Testis (tissue), 3 donors: ENCODE results near the gene MRPS18C. TPM values are rescaled to one million over a fixed set of nuclear protein-coding genes. Genes with fewer than 3 reads are reported as not detected.
A peak's percentile ranks its signal among the peaks of the same experiment; 100 is the strongest.
"Not testable (repeated sequence)": the region's sequence is repeated elsewhere in the genome, so short reads cannot be mapped to it uniquely, and the experiment has no call there.

Experiments used
- DNase-seq: peaks from one replicate; pipeline ENCODE4 v3.0.0-alpha.2; 2019
- H3K27ac ChIP-seq, 2 donors: fragments of 200-600 bp; sonication (generic); one replicate each; pipeline ENCODE4 v1.5.1; 2019
- H3K27me3 ChIP-seq: fragments of 200-600 bp; sonication (generic); one replicate; pipeline ENCODE4 v1.5.1; 2019
- H3K36me3 ChIP-seq: fragments of 200-600 bp; sonication (generic); one replicate; pipeline ENCODE4 v1.5.1; 2017; ENCODE audit warnings: low read depth; ENCODE audit errors: missing control alignments
- H3K4me1 ChIP-seq: fragments of 200-600 bp; sonication (generic); one replicate; pipeline ENCODE4 v1.5.1; 2019
- H3K4me3 ChIP-seq, 2 donors: fragments of 200-600 bp; sonication (generic); one replicate each; pipeline ENCODE4 v1.5.1; 2017 to 2019
- H3K9me3 ChIP-seq: fragments of 200-600 bp; sonication (generic); one replicate; pipeline ENCODE4 v1.5.1; 2017
- POLR2A ChIP-seq: fragments of 450-650 bp; IDR thresholded peaks from one replicate; pipeline ENCODE4 v1.6.1; 2017; ENCODE audit warnings: antibody characterized with exemption, mild to moderate bottlenecking, moderate library complexity
- WGBS, 2 donors: methylation state at CpG; one replicate each; pipeline ENCODE4 v1.1.5; 2018; 5-methylcytosine and 5-hydroxymethylcytosine counted together
- intact Hi-C: fragments of 100-400 bp; cut with DNase I; formaldehyde crosslinking; loops from one replicate; pipeline ENCODE4 v1.15.1; 2023; ENCODE audit warnings: low total_unique reads
- polyA plus RNA-seq: library from polyadenylated mRNA; stranded (reverse); fragments of 350-450 nt; fragmentation: Illumina TruSeq; extraction: RNeasy Lipid Tissue Mini Kit (QIAGEN cat#74804); gene quantifications from one replicate; pipeline ENCODE4 v1.2.3, GENCODE V29; 2014; ENCODE audit warnings: low read depth, low replicate concordance; ENCODE audit not compliant: insufficient read depth
- total RNA-seq, 2 donors: library from RNA; depleted of rRNA; stranded (reverse); fragments of >200 nt; gene quantifications; one replicate each; pipeline ENCODE4 v1.2.3, GENCODE V29; 2016
- TF ChIP-seq, protein P1 (sequence below), 3 experiments: fragments of 450-650 bp in 2 of 3; fragments of 200-600 bp in 1 of 3; sonication (generic) in 1 of 3; IDR thresholded peaks; one replicate each; pipeline ENCODE4 v1.5.1; 2016 to 2019; ENCODE audit warnings: antibody characterized with exemption in 3 of 3, mild to moderate bottlenecking in 2 of 3, moderate library complexity in 1 of 3

The MRPS18C gene
- total and polyA plus RNA-seq, 3 donors from 2014 or later, result 15.6 to 50.3 (median 19.4) TPM

DNA sequence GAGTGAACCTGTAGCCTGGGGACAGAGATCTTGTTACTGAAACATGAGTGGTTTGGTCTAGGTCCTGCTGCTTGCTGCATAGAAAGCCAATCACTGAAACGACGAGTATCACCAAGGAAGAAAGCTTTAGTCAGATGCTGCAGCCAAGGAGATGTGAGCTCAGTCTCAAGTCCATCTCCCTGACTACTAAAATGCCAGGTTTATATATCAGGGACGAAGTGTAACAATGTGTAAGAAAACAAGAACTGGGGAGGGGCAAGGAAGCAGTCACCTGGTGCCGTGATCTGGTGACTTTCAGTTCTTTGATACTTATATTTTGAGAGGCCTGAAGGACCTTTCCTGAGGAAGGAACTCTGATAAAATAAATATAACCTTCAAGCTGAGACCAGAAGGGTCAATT is 48.6 kb downstream of the MRPS18C start:
- DNase-seq, result no peak
- 51 to 55% methylated on average over 4 of the region's 4 CpGs for WGBS, 2 donors
- Histone ChIP-seq H3K36me3 (no peaks in the 10 kb centered on the region), H3K27me3 (no peaks in the 10 kb centered on the region), H3K4me1 (no peaks in the 10 kb centered on the region), H3K4me3 (no peak overlapping the region), H3K27ac (no peak overlapping the region), H3K9me3 (no peaks in the 10 kb centered on the region)
- no peak for TF ChIP-seq POLR2A
- TF ChIP-seq, protein P1, sequence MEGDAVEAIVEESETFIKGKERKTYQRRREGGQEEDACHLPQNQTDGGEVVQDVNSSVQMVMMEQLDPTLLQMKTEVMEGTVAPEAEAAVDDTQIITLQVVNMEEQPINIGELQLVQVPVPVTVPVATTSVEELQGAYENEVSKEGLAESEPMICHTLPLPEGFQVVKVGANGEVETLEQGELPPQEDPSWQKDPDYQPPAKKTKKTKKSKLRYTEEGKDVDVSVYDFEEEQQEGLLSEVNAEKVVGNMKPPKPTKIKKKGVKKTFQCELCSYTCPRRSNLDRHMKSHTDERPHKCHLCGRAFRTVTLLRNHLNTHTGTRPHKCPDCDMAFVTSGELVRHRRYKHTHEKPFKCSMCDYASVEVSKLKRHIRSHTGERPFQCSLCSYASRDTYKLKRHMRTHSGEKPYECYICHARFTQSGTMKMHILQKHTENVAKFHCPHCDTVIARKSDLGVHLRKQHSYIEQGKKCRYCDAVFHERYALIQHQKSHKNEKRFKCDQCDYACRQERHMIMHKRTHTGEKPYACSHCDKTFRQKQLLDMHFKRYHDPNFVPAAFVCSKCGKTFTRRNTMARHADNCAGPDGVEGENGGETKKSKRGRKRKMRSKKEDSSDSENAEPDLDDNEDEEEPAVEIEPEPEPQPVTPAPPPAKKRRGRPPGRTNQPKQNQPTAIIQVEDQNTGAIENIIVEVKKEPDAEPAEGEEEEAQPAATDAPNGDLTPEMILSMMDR (IDR thresholded peaks at IDR 0.05), result no peak
- intact Hi-C loops, result loop anchor here (10.0 kb wide), 1 partner anchor 130 kb away; no protein-coding TSS in a partner anchor

DNA sequence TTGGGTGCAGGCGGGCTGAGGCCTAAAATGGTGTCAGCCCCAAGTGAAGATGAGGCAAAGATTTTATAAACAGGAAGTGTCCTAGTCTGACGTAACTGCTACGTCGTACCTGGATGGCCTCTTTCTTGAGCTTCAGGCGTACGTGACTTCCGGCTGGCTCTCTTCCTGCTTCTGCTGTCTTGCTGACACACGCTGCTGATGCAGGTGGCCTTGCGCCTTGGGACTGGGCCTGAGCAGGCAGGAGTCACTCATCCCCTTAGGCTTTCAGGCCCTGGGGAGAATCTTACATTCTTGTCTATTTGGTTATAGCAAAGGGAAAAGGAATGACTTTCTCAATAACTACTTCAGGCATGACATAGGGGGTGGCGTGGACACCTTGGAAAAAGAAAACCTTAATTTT is 49.1 kb downstream of the MRPS18C start:
- intact Hi-C loops, result loop anchor here (10.0 kb wide), 1 partner anchor 130 kb away; no protein-coding TSS in a partner anchor
- DNase-seq, result no peak
- H3K9me3 ChIP-seq, result no peaks in the 10 kb centered on the region
- no peak overlapping the region for H3K4me3 ChIP-seq
- no peaks in the 10 kb centered on the region for H3K4me1 ChIP-seq
- 92 to 97% methylated on average over 10 of the region's 10 CpGs for WGBS, 2 donors
- no peak for TF ChIP-seq POLR2A
- TF ChIP-seq, protein P1 (IDR thresholded peaks at IDR 0.05), result no peak
- no peaks in the 10 kb centered on the region for H3K36me3 ChIP-seq
- H3K27me3 ChIP-seq, result no peaks in the 10 kb centered on the region
- H3K27ac ChIP-seq, result no peak overlapping the region

- TF ChIP-seq, protein P1 (IDR thresholded peaks at IDR 0.05), result peak; percentile 51 to 63 (median 58)
- not testable (repeated sequence) for H3K36me3 ChIP-seq, H3K27ac ChIP-seq, H3K4me1 ChIP-seq, H3K4me3 ChIP-seq, H3K9me3 ChIP-seq, H3K27me3 ChIP-seq
- intact Hi-C loops, result loop anchor here (10.0 kb wide), 1 partner anchor 126 kb away; no protein-coding TSS in a partner anchor
- 64 to 73% methylated on average over 3 of the region's 3 CpGs for WGBS, 2 donors
- peak; percentile 77 for DNase-seq
Observed at GRCh38 chr4:83509156-83509585, 53.3 kb downstream of the MRPS18C start.

- Histone ChIP-seq H3K4me3 (no peak overlapping the region), H3K4me1 (no peaks in the 10 kb centered on the region), H3K9me3 (no peaks in the 10 kb centered on the region), H3K27me3 (no peaks in the 10 kb centered on the region), H3K36me3 (no peaks in the 10 kb centered on the region), H3K27ac (no peak overlapping the region)
- intact Hi-C loops, result no loop called here
- 76 to 85% methylated on average over 3 to 4 of the region's 4 CpGs for WGBS, 2 donors
- no peak for DNase-seq
- TF ChIP-seq POLR2A, result no peak
- TF ChIP-seq, protein P1 (IDR thresholded peaks at IDR 0.05), result no peak
Observed at GRCh38 chr4:83510442-83510841, 54.6 kb downstream of the MRPS18C start.

Other genes starting within 250 kb of the MRPS18C start
- gene COQ2, start 171.3 kb upstream of the MRPS18C start, total RNA-seq, result 10 to 100 TPM; 18.8 to 19.4 TPM
- gene COQ2, start 171.3 kb upstream of the MRPS18C start, polyA plus RNA-seq, result 9.5 TPM
- 1 to 10 TPM in 1 of 2 donors, under 1 TPM in 1; 0.79 to 2.3 TPM for gene HPSE, start 121.2 kb upstream of the MRPS18C start, total RNA-seq
- 2.0 TPM for gene HPSE, start 121.2 kb upstream of the MRPS18C start, polyA plus RNA-seq
- gene HELQ, start 235 bp upstream of the MRPS18C start, total RNA-seq, result 10 to 100 TPM; 17.5 to 23.3 TPM
- gene HELQ, start 235 bp upstream of the MRPS18C start, polyA plus RNA-seq, result 11.8 TPM
- gene ABRAXAS1, start 29.0 kb downstream of the MRPS18C start, total RNA-seq, result 10 to 100 TPM; 22.7 to 30.7 TPM
- gene ABRAXAS1, start 29.0 kb downstream of the MRPS18C start, polyA plus RNA-seq, result 25.0 TPM
- gene GPAT3, start 80.0 kb downstream of the MRPS18C start, total RNA-seq, result 1 to 10 TPM; 5.7 to 6.4 TPM
- gene GPAT3, start 80.0 kb downstream of the MRPS18C start, polyA plus RNA-seq, result 16.2 TPM